GM15510 (cell line): ENCODE results near the gene RSPRY1.

Experiments used
- POLR2A ChIP-seq: IDR thresholded peaks from 3 replicates; pipeline ENCODE4 v1.6.1; 2011; ENCODE audit warnings: borderline replicate concordance; ENCODE audit not compliant: insufficient read length; ENCODE audit errors: extremely low read depth

Gene RSPRY1

DNA sequence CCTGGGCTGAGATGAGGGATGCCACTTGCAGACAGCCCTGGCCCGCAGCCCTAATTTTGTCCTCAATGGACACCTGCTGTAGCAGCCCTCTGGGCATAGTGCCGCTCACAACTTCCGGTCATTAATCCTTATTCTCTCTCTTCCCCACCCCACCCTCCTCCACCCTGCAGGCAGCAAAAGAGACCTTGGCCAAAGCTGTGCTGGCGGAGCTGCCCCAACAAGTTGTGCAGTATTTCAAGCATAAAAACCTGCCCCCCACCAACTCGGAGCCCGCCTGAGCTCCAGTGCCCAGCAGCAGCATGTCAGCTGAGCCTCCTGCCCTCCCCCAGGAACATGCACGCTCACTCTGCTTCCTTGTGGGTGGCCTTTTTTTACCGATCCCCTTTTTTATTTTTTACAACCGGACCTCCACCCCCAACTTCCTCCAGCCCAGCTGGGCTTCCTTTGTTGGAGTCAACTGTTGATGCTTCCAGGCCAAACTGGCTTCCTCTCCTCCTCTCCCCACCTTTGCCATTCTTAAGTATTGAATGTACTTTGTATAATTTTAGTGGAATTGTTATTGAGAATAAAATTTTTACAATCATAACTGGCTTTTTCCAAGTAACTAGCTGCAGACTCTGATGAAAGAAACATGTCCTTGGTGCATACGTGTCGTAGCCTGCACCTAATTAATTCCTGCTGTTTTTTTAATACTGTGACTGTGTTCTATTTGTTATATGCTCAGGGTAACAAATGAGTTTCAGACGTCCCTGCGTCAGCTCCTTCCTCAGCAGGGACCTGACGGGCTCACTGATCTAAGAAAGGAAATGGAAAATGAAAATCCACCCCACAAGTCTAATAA lies 38.5 kb upstream of the RSPRY1 start:
- TF ChIP-seq POLR2A: no peak

DNA sequence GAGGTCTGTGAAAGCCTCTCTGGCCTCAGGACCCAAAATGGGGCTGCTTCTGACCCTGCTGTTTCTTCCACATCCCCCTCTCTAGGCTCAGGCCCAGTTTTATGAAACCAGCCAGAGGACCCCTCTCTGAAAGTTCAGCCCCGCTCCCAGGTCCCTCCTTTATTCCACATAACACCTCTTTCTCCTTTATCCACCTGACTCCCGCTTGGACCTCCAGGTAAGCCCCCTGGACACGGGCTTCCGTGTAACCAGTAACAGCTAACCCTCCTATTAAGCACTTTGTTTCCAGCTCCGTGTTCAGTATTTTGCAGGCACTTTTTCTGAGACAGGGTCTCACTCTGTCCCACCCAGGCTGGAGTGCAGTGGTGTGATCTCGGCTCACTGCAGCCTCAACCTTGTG lies 37.6 kb upstream of the RSPRY1 start:
- TF ChIP-seq POLR2A: no peak

- TF ChIP-seq POLR2A: no peak
These were observed 36.7 kb upstream of the RSPRY1 start for GRCh38 chr16:57149391-57149790.

- no peak for TF ChIP-seq POLR2A
These were observed 35.3 kb upstream of the RSPRY1 start for GRCh38 chr16:57150682-57151330.

DNA sequence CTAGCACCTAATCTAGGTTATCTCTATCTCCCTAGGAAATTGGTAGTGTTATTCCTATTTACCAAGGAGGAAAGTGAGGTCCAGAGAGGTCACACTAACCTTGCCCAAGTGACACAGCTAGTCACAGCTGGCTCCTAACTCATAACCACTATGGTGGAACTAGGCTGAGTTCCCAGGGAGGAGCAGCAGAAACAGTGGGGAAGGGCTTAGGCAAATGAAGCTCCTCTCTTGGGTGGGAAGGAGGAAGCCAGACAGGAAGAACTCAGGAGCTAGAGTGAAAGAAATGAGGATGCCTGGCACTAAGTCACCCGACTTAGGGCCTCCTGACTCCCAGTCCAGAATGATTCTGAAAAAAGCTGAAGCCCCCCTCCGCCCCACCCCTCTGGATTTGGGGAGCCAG lies 34.8 kb upstream of the RSPRY1 start:
- TF ChIP-seq POLR2A: no peak

DNA sequence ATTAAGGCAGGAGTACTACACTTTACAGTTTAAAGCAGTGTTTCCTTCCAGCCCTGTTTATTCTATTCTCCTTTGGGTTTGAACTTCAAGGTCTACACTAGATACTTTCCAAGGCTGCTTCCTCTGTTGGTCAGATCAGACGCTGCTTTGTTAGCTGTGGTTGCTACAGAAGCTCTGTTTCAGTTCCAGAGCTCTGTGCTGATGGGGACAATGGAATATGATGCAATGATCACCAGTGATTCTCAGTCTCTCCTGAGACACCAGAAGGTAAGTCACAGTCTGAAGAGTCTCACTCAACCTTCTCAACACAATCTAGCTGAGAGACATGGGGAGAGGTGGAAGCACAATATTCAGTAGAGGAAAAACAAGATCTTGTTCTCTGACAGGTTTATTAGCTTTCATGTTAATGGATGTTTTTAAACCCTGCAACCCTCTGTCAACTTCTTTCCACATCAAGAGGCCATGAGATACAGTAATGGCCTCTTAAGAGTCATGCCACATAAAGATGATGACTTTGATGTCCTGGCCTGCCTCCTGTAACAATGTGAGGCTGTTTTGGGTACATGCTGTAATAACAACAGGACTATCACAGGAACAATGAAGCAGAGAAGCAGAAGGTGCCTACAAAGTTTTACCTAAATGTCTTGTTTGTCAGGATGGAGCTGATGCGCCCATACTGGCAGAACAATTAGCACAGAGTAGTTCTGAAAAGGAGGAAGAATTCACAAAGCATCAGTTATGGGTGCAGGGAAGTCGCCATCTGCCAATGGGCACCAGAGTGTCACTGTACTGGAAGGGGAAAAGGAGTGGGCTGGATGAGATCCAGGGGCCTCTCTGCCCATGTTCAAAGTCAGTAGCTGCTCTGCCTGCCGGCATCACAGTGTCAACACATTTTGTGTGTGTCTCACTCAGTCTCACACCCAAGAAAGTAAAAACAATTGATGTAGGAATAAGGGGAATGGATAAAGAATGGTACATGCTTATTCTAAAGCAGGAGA lies 33.7 kb upstream of the RSPRY1 start:
- TF ChIP-seq POLR2A: no peak

- TF ChIP-seq POLR2A: no peak
These were observed 32.3 kb upstream of the RSPRY1 start for GRCh38 chr16:57153841-57154240.

DNA sequence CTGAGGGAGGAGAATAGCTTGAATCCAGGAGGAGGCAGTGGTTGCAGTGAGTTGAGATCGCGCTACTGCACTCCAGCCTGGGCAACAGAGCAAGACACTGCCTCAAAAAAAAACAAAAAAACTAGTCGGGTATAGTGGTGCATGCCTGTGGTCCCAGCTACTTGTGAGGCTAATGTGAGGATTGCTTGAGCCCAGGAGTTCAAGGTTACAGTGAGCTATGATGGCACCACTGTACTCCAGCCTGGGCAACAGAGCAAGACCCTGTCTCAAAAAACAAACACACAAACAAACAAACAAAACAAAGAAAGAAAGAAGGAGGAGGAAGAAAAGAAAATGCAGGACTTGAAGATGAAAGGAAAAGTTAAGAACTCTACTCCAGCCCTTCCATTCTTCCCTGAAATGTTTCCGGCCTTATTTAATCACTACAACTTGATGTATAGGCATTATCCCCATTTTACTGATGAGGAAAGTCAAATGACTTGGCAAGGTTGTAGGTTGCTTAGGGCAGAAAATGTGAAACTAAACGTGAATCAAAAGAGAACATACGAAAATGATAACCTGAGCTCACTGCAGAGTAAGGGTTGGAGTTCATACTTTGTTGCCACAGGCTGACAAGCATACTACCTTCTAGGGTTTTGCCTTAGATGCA lies 30.3 kb upstream of the RSPRY1 start:
- no peak for TF ChIP-seq POLR2A

DNA sequence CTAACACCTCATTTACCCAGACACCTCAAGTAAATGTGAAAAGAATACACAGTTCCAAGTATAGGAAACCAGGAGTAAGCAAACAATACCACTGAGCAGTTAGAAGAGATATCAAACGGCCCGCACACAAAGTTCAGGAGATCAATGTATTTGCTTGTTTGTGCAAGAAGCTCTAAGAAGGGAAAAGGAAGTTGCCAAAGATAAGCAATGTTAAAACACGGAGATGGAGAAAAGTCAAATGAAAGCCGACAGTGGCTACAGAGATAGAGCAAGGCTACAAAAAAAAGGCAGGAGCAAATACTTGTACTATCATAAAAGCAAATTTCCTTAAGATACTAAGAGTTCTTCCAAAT lies 29.8 kb upstream of the RSPRY1 start:
- no peak for TF ChIP-seq POLR2A

DNA sequence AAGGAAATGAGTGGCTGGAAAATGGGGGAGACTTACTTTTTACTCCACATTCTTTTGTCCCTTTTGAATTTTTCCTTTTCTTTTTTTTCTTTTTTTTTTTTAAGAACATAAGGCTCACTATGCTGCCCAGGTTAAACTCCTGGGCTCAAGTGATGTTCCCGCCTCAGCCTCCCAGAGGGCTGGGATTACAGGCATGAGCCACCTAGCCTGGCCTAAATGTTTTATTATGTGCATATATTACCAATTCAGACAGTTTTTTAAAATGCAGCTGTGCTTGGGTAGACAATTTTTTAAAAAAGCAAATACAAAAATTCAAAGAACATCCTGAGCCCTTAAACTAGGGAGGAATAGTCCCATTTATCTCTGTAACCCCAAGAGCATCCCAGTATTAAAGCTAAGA lies 28.6 kb upstream of the RSPRY1 start:
- TF ChIP-seq POLR2A: no peak

- no peak for TF ChIP-seq POLR2A
These were observed 26.7 kb upstream of the RSPRY1 start for GRCh38 chr16:57159447-57159846.

DNA sequence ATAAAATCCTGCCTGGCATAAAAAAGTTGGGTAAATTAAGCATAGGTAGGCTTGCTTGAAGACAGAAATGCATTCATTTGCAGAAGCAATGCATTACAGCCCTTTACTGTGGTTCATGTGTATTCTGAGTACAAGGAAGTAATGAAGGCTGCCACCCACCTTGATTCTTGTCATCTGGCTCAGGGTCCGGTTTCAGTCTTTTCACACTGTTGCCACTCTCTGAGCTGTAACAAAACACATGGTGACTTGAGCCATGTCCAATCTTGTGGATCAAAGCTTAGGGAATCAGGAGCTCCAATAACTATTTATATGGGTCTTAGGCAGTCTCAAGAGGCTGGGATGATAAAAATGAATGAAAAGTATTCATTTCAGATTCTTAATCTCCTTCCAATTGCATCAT lies 22.3 kb upstream of the RSPRY1 start:
- no peak for TF ChIP-seq POLR2A

- TF ChIP-seq POLR2A: no peak
These were observed 20.6 kb upstream of the RSPRY1 start for GRCh38 chr16:57165483-57165882.

DNA sequence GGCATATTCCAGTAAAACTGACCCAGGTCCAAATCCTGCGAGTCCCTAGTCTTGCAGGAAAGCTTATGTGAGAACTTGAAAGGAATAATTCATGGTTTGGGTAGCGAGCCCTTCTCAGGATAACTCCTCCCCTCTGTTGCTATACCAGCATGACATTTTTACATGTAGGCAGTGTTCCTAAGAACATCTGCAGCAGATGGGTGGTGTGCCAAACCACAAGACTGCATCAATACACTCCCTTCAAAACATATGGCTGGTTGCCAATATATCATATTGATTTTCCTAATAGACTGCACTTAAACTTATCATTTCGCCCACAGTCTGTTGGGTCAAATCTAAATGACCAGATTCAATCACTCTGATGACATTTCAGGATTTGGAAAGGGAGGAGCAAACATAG lies 20.2 kb upstream of the RSPRY1 start:
- TF ChIP-seq POLR2A: no peak
